ENCODE results near the gene FMNL2. TPM values are rescaled to one million over a fixed set of nuclear protein-coding genes. Genes with fewer than 3 reads are reported as not detected.

The FMNL2 gene
- total RNA-seq, 1 experiment from 2014 or later = 33.6 TPM

DNA sequence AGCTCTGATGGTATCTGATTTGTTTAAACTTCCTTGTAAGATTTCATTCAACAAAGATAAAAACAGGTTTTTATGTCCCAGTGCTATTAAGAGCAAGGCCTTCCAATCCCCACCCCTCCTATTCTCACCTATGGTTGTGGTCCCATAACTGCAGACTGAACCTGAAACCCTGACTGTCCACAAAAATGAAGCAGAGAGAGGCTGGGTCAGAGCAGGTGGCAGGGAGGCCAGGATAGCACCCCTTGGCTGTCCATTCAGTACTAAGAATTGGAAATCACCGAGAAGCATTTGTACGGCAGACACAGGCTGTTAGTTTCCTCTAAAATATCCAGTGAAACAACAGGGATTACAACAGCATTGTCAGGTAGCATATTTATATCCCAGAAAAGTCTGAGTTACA is 37.3 kb upstream of the FMNL2 start:
- H3K36me3 Mint-ChIP-seq (ENCODE audit: insufficient read depth in 1 of 3, low read depth in 3 of 3) = no peaks in the 10 kb centered on the region
- Histone ChIP-seq H2AFZ (ENCODE audit: low read length) (no peak overlapping the region), H3K27ac (ENCODE audit: insufficient read length, low read depth, low read length) (no peak overlapping the region), H3K23ac (ENCODE audit: insufficient read length, low read depth, low read length) (no peak overlapping the region), H3K18ac (ENCODE audit: insufficient read length, low read depth, low read length) (no peak overlapping the region), H3T11ph (ENCODE audit: low read length) (no peak overlapping the region), H2BK120ac (ENCODE audit: low read depth, low read length, poor library complexity, severe bottlenecking) (no peak overlapping the region), H4K5ac (ENCODE audit: insufficient read length, low read depth, low read length) (no peak overlapping the region), H2BK12ac (ENCODE audit: insufficient read length, low read depth, low read length) (no peak overlapping the region), H3K56ac (ENCODE audit: insufficient read length, low read depth, low read length) (no peak overlapping the region), H3K4me2 (ENCODE audit: insufficient read depth, insufficient read length, low read length) (no peak overlapping the region), H2AK5ac (ENCODE audit: insufficient read length, low read length) (no peak overlapping the region), H3K9ac (ENCODE audit: extremely low read depth, insufficient read length, low read length) (no peak overlapping the region), H3K14ac (ENCODE audit: insufficient read depth, low read length) (no peak overlapping the region), H3K23me2 (ENCODE audit: insufficient read length, low read depth, low read length, poor library complexity, severe bottlenecking) (no peaks in the 10 kb centered on the region), H3K9me3 (ENCODE audit: control insufficient read depth, low read depth, low read length) (no peaks in the 10 kb centered on the region), H4K8ac (replicated peaks; ENCODE audit: insufficient read length, low read depth, low read length) (no peak overlapping the region), H3K27me3 (ENCODE audit: insufficient read depth, low read length) (no peaks in the 10 kb centered on the region), H4K20me1 (ENCODE audit: control insufficient read depth, insufficient read depth, insufficient read length) (no peaks in the 10 kb centered on the region), H3K79me2 (ENCODE audit: insufficient read depth, low read length) (no peaks in the 10 kb centered on the region), H3K4me1 (ENCODE audit: insufficient read depth, low read length) (no peaks in the 10 kb centered on the region), H3K4ac (ENCODE audit: low read depth, low read length) (no peak overlapping the region), H2BK15ac (ENCODE audit: low read depth, low read length) (no peak overlapping the region), H2BK20ac (ENCODE audit: low read depth, low read length, poor library complexity, severe bottlenecking) (no peak overlapping the region), H2BK5ac (ENCODE audit: insufficient read length, low read length) (no peak overlapping the region), H4K91ac (ENCODE audit: insufficient read length, low read depth, low read length) (no peak overlapping the region), H3K79me1 (ENCODE audit: insufficient read depth, low read depth, low read length, poor library complexity, severe bottlenecking) (no peaks in the 10 kb centered on the region)
- H3K27me3 Mint-ChIP-seq (ENCODE audit: low read depth) = no peaks in the 10 kb centered on the region
- no CpG with 5 or more reads among the region's 2 CpGs for WGBS (ENCODE audit: extremely low coverage, insufficient read length, low lambda C conversion rate)
- no peak overlapping the region for H3K4me3 Mint-ChIP-seq
- H3K4me1 Mint-ChIP-seq = peaks cover 3 to 6% of the 10 kb centered on the region in 2 experiments; a peak in 3 of 4 replicates
- no peak overlapping the region for H3K27ac Mint-ChIP-seq
- no peak for DNase-seq
- H3K9me3 Mint-ChIP-seq = peaks cover 0 to under 1% of the 10 kb centered on the region in 2 experiments; a peak in 1 of 5 replicates
- TF ChIP-seq, protein P1, sequence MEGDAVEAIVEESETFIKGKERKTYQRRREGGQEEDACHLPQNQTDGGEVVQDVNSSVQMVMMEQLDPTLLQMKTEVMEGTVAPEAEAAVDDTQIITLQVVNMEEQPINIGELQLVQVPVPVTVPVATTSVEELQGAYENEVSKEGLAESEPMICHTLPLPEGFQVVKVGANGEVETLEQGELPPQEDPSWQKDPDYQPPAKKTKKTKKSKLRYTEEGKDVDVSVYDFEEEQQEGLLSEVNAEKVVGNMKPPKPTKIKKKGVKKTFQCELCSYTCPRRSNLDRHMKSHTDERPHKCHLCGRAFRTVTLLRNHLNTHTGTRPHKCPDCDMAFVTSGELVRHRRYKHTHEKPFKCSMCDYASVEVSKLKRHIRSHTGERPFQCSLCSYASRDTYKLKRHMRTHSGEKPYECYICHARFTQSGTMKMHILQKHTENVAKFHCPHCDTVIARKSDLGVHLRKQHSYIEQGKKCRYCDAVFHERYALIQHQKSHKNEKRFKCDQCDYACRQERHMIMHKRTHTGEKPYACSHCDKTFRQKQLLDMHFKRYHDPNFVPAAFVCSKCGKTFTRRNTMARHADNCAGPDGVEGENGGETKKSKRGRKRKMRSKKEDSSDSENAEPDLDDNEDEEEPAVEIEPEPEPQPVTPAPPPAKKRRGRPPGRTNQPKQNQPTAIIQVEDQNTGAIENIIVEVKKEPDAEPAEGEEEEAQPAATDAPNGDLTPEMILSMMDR (conservative IDR thresholded peaks at IDR 0.05) = no peak

All from H9 (cell line).